K562 (cell line): Measurements from ENCODE around the gene MYCL. TPM values are rescaled to one million over a fixed set of nuclear protein-coding genes. Genes with fewer than 3 reads are reported as not detected.
A peak's percentile ranks its signal among the peaks of the same experiment; 100 is the strongest.

Experiments used
- CCNT2 ChIP-seq: IDR thresholded peaks from 2 replicates; pipeline ENCODE4 v1.6.1; 2011; ENCODE audit warnings: borderline replicate concordance, low read depth, mild to moderate bottlenecking, moderate library complexity, mixed read lengths, low read length; ENCODE audit not compliant: insufficient read length; ENCODE audit errors: extremely low read depth
- NFRKB ChIP-seq: fragments of 450-650 bp; IDR thresholded peaks from 2 replicates; pipeline ENCODE4 v1.6.1; 2016; ENCODE audit warnings: low read depth
- SAFB2 ChIP-seq: fragments of 200-400 bp; formaldehyde crosslinking; IDR thresholded peaks from 2 replicates; pipeline ENCODE4 v1.6.1; 2018; ENCODE audit warnings: borderline replicate concordance, low read length, low read depth, moderate library complexity; ENCODE audit not compliant: severe bottlenecking
- ZBTB1 ChIP-seq: sonication (generic); formaldehyde crosslinking; IDR thresholded peaks from 2 replicates; pipeline ENCODE4 v1.8.1; 2023; ENCODE audit warnings: missing genetic modification reagents, low read depth, mild to moderate bottlenecking, borderline replicate concordance
- ZBTB9 ChIP-seq: fragments of 450-650 bp; formaldehyde crosslinking; IDR thresholded peaks from 2 replicates; pipeline ENCODE4 v1.4.0; 2020; ENCODE audit warnings: mild to moderate bottlenecking, moderate library complexity
- ZNF318 ChIP-seq, 2 experiments: fragments of 450-650 bp; IDR thresholded peaks; 2 replicates each; pipeline ENCODE4 v1.6.1; 2016; ENCODE audit warnings: mild to moderate bottlenecking in 2 of 2, borderline replicate concordance in 1 of 2, low read depth in 1 of 2, moderate library complexity in 1 of 2
- ZNF444 ChIP-seq: fragments of 250-450 bp; sonication (Bioruptor Pico); IDR thresholded peaks from 2 replicates; pipeline ENCODE4 v1.4.0; 2020; ENCODE audit warnings: mild to moderate bottlenecking, moderate library complexity
- polyA plus RNA-seq, 8 experiments: library from polyadenylated mRNA; depleted of rRNA in 4 of 8; stranded (reverse) in 5 of 8; unstranded in 3 of 8; fragments of >200 nt; fragmentation: Nextera tagmentation in 2 of 8; fragmentation: Illumina TruSeq in 1 of 8; extraction: Ambion mirVana in 2 of 8; extraction: Trizol in 1 of 8; gene quantifications; 2 replicates each; pipeline versions ENCODE4 v1.2.1 to v1.2.3, GENCODE V29; 2011 to 2014; ENCODE audit warnings: inconsistent platforms in 1 of 8, missing spikeins in 1 of 8
- total RNA-seq, 7 experiments: library from RNA; depleted of rRNA in 6 of 7; stranded (reverse); fragments of >200 nt in 6 of 7; fragmentation: Illumina TruSeq in 2 of 7; extraction: Trizol in 2 of 7; gene quantifications; 2 replicates each; pipeline versions ENCODE4 v1.2.1 to v1.2.3, GENCODE V29; 2011 to 2021; ENCODE audit warnings: low replicate concordance in 1 of 7
- TF ChIP-seq, protein P1 (sequence below): sonication (generic); formaldehyde crosslinking; IDR thresholded peaks from 2 replicates; pipeline ENCODE4 v1.9.0; 2022; ENCODE audit warnings: mild to moderate bottlenecking, missing genetic modification reagents
- TF ChIP-seq, protein P2 (sequence below): fragments of 250-450 bp; sonication (Bioruptor Pico); IDR thresholded peaks from 2 replicates; pipeline ENCODE4 v1.4.0; 2020

MYCL gene
- total and polyA plus RNA-seq, 9 of the 15 experiments (the other 6 are each of a cell fraction or from before 2014, with no cell fraction given), result 3.5 to 22.0 (median 12.8) TPM

GRCh38 chr1:39900662-39901463 is 854 bp downstream of the MYCL start (continued):
- TF ChIP-seq SAFB2 (no peak), ZNF318 (IDR thresholded peaks at IDR 0.05; ENCODE audit: borderline replicate concordance in 1 of 2, low read depth in 1 of 2) (no peak), ZNF444 (CRISPR knock-in tag) (no peak), NFRKB (0 out of 2 replicates have a peak, but pooled peaks have one; percentile 37), ZBTB9 (CRISPR knock-in tag) (no peak; the same call in 1 of the 2 replicates), CCNT2 (no peak), ZBTB1 (no peak)
- TF ChIP-seq, protein P1, sequence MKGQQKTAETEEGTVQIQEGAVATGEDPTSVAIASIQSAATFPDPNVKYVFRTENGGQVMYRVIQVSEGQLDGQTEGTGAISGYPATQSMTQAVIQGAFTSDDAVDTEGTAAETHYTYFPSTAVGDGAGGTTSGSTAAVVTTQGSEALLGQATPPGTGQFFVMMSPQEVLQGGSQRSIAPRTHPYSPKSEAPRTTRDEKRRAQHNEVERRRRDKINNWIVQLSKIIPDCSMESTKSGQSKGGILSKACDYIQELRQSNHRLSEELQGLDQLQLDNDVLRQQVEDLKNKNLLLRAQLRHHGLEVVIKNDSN (CRISPR knock-in tag), result peak; percentile 47; the same call in 1 of the 2 replicates
- TF ChIP-seq, protein P2, sequence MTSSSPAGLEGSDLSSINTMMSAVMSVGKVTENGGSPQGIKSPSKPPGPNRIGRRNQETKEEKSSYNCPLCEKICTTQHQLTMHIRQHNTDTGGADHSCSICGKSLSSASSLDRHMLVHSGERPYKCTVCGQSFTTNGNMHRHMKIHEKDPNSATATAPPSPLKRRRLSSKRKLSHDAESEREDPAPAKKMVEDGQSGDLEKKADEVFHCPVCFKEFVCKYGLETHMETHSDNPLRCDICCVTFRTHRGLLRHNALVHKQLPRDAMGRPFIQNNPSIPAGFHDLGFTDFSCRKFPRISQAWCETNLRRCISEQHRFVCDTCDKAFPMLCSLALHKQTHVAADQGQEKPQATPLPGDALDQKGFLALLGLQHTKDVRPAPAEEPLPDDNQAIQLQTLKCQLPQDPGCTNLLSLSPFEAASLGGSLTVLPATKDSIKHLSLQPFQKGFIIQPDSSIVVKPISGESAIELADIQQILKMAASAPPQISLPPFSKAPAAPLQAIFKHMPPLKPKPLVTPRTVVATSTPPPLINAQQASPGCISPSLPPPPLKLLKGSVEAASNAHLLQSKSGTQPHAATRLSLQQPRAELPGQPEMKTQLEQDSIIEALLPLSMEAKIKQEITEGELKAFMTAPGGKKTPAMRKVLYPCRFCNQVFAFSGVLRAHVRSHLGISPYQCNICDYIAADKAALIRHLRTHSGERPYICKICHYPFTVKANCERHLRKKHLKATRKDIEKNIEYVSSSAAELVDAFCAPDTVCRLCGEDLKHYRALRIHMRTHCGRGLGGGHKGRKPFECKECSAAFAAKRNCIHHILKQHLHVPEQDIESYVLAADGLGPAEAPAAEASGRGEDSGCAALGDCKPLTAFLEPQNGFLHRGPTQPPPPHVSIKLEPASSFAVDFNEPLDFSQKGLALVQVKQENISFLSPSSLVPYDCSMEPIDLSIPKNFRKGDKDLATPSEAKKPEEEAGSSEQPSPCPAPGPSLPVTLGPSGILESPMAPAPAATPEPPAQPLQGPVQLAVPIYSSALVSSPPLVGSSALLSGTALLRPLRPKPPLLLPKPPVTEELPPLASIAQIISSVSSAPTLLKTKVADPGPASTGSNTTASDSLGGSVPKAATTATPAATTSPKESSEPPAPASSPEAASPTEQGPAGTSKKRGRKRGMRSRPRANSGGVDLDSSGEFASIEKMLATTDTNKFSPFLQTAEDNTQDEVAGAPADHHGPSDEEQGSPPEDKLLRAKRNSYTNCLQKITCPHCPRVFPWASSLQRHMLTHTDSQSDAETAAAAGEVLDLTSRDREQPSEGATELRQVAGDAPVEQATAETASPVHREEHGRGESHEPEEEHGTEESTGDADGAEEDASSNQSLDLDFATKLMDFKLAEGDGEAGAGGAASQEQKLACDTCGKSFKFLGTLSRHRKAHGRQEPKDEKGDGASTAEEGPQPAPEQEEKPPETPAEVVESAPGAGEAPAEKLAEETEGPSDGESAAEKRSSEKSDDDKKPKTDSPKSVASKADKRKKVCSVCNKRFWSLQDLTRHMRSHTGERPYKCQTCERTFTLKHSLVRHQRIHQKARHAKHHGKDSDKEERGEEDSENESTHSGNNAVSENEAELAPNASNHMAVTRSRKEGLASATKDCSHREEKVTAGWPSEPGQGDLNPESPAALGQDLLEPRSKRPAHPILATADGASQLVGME, result no peak
